Activated effector memory CD4-positive, alpha-beta T cell treated with Interleukin-2 at 50 U/mL for 16 hours (primary cell): ENCODE results near the gene H2BK1.

Experiments used
- DNase-seq: peaks from one replicate; pipeline ENCODE4 v3.0.0-alpha.2; 2020

H2BK1 gene

DNA sequence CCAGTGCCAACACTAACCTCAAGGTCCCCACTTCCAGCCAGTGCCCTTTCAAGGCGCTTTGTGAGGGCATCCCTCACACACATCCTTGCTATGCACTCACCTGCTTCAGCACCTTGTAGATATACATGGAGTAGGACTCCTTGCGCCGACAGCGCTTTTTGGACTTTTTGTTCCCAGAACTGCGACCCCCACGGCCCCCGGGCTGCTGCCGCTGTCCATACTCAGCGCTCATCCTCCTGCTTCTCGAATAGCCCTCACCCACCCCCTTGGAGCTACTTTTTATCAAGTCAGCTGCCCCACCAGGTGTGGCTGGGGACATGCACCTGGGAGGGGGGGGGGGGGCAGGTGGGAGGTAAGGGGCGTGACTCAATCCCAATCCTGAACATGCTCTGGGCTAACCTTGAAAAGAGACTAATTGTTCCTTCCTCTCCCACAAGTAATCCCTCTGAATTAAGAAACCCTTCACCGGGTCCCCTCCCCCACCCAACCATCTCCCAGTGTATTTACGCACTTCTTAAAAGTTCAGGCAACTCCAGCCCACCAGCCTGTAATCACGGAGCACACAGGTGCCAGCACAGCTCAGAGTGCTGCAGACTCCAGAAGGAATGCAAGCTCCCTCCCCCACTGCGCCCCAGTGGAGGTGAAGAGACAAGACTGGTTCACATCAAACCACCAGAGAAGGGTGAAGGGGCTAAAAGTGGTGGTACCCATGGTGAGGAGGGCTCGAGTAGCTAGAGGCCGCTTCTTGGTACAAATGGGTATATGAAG lies at the start of gene H2BK1:
Gene H2BK1, minus strand, starts transcription at position 402 of the 768 bp plus-strand sequence. Its CDS starts 170 bp downstream, at position 232.
- DNase-seq = no peak

DNA sequence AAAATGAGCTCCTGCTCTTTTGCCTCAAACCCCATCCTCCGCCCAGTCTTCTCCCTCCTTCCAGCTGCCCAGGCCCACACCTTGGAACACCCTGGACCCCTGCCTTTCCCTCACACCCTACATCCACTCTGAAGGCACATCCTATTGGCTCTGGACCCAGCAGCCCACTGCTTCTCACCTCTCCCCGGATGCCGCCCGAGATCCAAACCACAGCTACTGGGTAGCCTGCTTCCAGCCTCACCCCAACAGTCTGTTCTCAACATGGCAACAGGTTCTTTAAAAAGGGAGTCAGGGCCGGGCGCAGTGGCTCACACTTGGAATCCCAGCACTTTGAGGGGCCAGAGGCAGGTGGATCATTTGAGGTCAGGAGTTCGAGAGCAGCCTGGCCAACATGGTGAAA lies 47.7 kb upstream of the H2BK1 start:
- DNase-seq = no peak

DNA sequence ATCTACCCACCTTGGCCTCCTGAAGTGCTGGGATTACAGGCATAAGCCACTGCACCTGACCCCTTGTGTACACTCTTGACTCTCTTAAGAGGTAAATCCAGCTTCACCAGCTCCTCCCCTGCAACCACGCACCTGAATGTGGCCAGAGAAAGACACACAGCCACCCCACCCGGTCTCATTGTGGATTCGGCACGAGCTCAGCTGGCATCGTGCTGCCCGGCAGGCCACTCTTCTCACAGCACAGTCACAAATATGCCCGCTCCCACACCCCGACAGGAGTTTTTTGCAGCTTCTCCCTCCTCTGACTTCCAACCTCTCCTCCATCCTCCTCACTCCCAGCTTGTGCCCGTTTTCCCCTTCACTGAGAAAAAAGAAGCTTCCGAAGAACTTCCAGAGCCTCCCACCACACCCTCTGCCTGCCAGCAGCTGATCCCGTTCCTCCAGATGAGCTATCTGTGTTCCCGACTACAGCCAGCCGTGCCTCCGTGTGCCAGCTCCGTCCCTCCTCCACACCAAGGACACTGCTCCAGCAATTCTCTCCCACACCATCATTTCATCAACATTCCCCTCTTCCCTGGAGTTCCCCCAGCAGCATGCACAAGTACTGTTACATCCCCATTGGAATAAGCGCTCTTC lies 46.2 kb upstream of the H2BK1 start:
- DNase-seq = no peak

DNA sequence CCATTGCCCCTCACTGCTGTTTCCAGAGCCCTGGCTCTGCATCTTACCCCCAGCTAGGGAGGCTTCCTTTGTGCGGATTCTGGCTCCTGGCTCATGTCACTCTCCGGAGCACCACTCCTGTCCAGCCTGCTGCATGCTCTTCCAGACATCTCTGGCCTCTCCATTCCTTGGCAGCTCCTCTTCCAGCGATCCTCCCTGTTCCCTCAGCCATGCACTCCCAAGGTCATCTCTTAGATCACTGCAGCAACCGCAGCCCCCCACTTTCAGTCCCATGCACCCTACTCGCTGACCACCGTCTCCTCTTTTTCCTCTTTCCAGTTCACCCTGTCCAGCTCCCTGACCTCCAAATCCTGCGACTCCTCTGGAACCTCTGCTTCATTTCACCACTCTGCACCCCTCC lies 45.1 kb upstream of the H2BK1 start:
- DNase-seq = no peak

DNA sequence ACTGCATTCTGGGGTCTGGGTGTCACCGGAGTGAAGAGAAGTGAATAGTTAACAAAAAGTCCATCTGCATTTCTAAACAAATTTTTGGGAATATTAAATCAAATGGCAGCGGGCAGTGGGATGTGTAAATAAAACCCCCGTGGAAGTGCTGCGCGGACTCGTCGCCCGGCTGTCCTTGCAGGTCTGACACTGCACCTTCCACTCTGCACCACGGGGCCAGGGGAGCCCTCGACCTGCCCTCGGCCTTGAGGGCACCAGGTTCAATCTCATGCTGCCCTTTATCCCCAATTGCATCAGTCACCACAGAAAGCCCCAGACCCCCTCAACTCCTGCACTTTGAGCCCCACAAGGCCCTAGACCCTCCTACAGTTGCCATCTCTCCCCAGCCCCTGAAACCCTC lies 44.6 kb upstream of the H2BK1 start:
- no peak for DNase-seq

DNA sequence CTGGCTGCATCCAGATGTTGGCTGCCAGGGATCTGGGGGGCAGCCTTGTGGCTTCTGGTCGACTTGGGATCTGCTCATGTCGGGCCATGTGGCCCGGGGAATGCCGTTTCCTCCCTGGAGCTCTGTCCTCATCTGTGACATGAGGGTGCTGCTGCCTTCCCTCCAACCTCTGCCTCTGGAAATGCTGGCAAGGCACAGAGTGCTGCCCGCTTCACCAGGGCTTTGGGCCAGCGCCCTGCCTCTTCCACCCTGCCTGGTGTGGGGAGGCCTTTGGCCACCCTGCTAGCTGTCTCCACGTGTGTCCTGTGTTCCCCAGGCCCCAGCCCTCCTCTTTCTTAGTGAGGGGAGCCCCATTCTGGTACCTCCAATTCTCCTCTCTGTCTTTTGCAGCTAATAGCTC lies 44.0 kb upstream of the H2BK1 start:
- no peak for DNase-seq

DNA sequence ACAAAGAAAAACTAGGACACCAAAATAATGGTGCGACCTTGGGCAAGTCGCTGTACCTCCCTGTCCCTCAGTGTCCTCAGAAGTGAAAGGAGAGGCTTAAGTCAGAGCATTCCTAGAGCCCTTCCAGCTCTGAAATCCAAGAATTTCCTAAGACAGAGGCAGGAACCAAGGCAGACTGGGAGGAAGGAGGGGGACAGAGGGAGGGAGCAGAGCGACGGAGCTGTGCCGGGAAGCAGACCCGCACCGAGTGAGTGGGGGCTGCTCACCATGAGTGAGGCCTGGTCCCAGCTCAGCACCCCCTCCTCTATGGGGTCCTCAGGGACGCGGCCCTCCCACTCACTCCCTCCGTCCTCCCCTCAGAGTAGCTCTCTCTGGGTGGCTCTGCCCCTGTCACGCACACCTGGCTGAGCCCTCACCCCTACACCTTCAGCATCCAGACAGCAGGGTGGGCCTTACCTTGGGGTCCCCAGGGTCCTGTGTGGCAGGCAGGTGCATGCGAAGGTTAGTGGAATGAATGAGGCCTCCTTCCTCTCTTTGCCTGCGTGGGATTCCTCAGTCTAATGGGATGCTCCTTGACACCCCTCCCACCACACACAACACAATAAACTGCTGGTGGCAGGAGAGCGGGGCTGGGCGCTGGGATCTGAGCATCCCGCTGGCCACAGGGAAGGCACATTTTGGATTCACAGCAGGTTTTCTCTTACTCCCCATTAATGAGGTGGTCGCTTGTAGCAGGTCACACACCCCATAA lies 42.8 kb upstream of the H2BK1 start:
- no peak for DNase-seq

DNA sequence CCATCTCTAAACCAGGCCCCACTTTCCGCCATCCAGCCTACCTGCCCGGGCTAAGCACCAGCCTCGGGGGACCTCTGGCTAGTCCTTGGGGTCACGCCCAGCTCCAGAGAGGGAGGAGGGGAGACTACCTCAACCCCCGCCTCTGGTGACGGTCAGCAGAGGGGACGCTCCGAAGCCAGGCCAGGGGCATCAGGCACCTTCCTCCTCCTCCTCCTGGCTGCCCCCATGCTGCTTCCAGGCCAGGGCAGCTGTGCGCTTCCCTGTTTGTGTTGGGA lies 42.2 kb upstream of the H2BK1 start:
- no peak for DNase-seq

DNA sequence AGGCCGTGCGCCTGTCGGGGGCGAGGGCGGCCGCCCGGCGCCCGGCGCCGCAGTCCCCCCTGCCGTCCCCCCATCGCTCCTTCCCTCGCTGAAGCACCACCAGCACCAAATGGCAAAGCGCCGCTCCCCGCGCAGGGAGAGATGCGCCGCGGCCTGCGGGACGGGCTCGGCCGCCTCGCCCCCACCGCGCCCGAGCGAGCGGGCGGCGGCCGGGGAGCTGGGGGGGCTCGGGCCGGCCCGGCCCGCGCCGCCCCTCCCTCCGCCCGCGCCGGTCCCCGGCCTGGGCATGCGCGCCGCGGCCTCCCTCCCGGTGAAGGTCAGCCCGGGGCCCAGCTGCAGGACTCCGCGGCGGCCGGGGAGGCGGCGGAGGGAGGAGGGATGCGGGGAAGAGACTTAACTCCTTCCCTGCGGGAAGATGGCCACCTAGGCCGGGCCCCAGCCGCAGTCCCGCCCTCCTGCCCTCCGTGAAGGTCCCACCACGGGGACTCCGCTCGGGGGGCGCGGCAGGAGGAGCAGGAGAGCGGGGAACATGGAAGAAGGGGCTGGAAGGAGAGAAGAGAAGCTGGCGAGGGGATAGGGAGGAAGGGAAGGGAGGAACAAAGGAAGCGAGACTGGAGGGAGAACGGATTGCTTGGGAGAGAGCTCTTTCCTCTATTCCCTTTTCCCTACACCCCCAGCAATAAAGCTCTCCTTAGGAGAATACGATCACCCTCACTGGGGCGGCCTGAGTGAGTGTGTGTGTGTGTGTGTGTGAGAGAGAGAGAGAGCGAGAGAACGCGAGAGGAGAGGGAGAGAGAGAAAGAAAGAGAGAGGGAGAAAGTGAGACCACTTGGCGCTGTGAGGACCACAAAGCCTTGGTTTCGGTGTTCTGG lies 41.6 kb upstream of the H2BK1 start:
- DNase-seq = no peak

DNA sequence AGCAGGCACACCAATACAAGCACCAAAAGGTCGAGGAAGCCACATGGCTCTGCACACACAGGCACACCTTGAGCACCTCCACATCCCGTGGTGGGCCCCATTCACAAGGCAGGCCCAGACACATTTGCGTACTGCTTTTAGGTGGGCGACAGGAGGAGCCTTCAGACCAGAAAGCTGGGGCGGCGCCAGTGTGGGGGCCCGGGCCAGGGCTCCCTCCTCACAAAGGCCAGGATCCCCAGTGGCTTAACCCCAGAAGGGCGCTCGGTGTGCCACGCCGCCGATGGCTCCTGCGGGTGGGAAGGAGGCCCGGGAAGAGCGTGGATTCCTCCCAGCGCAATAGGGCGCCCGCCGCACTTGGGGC lies 41.0 kb upstream of the H2BK1 start:
- DNase-seq = no peak

DNA sequence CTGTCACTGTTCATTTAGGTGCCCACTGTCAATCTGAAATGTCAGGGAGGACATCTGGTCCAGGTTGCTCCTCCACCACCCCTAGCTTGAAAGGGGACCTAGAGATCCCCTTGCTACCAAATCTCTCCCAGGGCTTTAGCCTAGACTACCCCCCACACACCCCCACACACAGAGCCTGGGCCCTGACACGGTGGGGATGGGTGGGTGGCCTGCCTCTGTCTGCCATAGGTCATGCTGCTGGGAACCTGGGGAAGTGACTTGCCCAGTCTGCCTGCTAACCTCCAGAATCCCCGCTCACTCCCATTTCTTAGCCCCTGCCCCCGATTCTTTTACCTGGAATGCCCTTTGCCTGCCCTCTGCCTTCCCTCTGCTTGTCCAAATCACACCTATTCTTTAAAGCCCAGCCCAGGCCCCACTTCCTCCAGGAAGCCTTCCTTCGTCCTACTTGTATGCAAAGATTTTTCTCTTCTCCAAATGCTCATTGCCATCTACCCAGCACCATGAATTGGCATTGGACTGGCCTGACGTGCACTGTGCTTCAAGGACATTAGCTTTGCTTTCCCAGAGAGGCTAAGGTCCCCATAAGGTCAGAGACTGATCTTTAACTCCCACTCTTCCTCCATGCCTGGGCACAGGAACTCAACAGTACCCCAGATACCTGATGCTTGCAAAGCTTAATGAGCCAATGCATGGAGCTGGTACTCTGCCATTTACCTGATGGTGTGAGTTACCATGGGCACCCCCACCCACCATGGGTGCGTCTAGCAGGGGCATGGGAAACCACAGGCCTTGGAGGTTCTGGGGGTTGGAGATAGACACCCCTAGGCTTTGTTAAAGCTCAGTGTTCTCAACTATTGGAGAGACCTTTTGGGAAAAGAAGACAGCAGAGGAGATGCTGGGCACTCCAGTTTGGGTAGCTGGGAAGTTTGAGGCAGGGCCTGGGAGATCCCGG lies 40.2 kb upstream of the H2BK1 start:
- no peak for DNase-seq

DNA sequence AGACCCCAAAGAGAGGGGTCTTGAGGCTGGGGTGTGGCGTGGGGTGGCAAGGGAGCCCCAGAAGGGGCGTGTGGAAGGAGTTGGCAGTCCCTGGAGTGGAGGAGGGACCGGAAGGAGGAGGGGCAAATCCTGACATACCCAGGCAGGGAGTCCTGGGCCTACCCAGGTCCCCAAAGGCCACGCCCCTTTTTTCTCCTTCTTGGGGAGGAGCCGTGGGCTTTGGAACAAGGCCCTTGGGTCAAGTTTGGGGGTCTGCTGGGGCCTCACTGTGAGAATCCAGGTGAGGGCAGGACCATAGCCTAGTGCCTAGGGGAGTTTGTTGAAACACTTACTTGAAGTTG lies 39.4 kb upstream of the H2BK1 start:
- DNase-seq = no peak

DNA sequence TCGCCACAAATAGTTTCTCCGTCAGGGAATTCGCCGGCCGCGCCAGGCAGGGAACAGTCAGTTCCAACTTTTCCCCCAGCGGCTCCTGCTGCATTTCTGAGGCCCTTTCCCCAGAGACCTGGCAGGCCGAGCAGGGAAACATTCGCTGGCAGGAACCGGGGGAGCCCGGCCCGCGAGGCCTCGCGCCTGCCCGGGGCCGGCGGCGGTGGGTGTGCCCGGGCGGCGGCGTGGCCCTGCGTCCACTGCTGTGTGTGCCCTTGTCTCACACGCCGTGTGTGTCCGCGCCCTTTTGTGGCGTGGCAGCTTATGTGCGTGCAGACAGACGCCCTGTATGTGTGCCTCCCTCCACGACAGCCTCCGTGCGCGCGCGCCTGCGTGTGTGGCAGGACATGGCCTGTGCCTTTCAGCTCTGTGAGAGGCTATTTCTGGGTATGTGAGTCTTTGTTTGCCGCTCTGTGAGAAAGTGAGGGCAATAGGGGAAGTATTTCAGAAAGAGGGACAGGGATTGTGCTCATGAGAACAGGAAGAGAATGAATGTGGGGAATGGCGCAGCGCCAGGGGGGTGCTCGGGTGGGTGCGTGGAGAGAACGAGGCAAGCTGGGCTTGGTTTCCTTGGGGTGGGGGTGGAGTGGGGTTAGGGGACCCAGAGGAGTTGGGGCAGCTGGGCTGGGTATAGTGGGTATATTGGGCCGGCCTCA lies 38.9 kb upstream of the H2BK1 start:
- DNase-seq = peak; percentile 28

DNA sequence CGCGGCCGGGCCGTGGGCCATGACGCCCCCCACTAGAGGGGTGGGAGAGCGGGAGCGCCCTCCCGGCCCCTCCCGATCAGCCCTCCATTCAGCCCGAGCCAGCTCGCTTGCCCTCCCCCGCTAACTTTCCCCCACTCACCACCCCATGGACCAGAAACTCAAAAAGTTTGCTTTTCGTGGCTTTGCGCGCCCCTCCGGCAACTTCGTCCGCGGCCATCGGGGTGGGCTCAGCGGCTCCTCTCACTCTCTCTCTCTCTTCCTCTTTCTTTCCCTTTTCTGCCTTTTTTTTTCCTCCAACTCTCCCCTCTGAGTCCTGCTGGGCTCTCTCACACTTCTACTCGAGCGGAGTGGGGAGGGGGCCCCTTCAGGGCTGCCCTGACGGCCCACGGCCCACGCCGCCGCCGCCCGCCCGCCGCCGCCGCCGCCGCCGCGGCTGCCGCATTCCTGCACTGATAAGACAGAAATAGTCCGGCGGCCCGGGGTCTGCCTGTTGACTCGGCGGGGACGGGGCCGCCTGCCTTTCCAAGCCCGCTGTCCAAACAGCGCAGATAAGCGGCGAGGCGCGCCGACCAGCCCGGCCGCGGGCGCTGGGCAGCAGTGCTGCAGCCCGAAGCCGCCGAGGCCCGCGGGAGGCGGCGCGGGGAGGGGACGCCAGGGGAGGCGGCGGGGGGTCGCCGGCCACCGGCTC lies 38.2 kb upstream of the H2BK1 start, which contains the start of gene SMARCD3:
Gene SMARCD3, minus strand, starts transcription at position 349 of the 688 bp plus-strand sequence. Its CDS starts 132 bp downstream, at position 217.
- peak; percentile 30 for DNase-seq

DNA sequence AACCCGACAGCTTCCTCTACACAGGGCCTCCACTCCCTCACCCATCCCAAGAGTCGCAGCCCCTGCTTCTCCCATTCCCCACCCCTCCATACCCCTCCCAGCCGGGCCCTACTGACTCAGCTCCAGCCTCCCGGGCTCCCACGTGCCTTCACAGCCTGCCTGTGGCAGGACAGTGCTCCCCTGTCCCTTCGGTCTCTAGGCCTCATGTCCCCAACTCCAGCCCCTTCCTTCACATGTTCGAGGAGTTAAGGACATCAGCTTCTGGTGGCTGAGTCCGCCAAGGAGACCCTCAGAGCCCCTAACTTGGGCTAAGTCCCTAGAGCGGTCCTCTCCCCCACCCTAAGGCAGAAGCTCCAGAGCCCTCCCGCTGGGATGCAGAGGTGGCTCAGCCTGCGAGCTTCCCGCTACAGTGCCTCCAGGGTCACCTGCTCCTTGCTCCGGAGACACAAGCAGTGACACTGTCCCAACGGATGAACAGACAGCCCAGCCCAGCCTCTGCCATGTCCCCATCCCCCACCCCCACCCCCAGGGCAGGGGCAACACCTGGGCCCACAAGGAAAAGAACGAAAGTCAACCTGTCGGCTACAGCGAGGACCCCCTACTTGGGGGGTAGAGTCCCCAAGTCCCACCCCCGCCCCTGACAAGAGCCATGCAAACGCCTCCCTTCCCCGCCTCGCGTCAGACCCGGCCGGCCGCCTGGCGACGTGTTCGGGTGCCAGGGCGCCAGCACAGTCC lies 37.5 kb upstream of the H2BK1 start:
- no peak for DNase-seq

DNA sequence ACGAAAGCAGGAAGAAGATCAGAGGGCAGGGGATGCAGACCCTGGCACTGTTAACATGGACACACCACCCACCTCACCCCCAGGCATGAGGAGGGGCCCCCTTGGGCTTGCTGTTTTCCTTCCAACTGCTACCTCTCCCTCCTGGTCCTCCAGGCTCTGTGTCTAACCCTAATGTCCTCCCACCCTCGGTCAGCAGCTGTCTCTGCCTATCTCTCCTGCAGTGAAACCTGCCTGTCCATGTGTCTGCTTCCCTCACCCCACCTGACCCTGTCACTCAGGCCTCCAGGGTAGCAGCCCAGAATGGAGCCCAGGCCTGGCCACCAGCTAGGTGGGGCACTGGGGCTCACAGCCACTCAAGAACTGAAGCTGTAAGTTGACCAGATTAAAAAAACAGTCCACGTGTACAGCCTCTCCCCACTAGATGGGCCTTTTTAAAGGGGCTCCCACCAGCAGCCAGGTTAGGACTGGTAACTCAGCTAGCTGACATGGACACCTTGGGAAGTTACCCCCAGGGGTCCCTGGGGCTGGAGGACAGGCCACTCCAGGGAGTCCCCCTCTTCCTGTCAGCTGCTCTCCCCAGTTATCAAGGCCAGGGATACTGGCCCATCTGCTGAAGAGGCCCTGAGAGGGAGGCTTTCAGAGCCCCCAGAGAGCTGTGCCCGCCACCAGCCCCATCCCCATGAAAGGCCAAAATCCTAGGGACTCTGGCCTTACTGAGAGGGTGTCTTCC lies 36.7 kb upstream of the H2BK1 start:
- DNase-seq = no peak

DNA sequence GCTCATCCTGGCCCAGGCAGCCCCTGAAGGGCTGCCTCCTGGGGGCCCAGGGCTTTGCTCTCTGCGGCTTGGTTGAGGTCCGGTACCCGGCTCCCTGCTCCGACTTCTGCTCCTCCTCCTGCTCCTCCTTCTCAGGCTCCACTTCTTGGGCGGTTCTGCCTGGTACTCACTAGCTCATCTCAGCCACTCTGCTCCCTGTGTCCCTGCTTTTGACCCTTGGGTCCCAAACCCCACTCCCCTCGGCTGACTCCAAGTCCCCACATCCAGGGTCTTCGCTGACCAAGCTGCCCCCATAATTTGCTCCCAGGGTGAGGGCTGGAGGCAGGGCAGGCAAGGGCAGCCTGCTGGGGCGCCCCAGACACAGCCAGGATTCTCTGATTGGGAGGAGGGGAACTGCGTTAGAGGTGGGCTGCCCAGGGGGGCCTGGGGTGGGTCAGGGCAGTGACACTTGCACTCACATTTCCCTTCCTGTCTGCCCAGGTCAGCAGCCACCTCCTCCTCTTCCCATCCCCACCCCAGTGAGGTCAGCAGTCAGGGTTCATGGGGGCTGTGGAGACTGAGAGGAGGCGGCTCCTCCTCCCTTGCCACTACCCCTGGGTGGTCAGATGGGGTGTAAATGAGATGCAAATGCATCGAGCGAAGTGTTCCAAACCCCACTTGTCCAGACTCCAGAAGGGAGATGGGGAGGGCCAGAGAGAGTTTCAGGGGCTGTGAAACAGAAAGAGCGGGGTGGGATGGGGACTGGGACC lies 36.0 kb upstream of the H2BK1 start:
- DNase-seq = no peak

DNA sequence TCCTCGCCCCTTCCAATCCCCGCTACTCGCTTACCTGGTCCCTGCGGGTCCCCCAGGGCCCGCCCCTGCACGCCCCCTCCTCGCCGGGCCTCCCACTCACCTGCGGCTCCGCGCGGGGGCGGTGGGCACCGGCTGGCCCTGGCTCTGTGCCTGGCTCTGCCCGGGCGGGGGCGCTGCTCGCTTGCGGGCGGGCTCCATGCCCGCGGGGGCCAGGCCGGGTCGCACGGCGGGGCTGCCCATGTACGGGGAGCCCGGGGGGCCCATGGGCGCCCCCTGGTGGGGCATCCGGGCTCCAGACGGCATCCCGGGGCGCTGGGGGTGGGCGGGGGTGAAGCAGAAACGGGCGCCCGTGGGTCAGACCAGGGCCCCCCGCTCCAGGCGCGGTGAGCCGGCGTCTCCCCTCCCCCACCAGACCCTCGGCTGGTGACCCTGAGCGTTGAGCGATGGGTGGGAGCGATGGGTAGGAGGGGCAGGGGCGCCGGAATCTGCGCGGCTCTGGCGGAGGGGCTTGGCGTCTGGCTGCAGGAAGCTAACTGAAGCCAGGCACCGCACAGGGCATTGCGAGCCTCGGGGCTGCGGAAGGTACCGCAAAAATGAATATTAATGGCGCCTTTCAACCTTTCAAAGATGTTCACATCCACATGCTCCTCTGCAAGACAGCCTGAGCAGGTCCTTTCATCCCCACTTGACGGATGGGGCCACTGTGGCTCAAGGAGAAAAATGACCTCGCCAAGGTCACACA lies 35.2 kb upstream of the H2BK1 start:
- DNase-seq = peak; percentile 50
